Measurements from ENCODE around the gene XRCC4.

The XRCC4 gene

GRCh38 chr5:83071286-83072051 is 5.9 kb upstream of the XRCC4 start:
- no peak for DNase-seq

- no peak for DNase-seq
These were observed 4.4 kb upstream of the XRCC4 start for GRCh38 chr5:83072966-83073365.

DNA sequence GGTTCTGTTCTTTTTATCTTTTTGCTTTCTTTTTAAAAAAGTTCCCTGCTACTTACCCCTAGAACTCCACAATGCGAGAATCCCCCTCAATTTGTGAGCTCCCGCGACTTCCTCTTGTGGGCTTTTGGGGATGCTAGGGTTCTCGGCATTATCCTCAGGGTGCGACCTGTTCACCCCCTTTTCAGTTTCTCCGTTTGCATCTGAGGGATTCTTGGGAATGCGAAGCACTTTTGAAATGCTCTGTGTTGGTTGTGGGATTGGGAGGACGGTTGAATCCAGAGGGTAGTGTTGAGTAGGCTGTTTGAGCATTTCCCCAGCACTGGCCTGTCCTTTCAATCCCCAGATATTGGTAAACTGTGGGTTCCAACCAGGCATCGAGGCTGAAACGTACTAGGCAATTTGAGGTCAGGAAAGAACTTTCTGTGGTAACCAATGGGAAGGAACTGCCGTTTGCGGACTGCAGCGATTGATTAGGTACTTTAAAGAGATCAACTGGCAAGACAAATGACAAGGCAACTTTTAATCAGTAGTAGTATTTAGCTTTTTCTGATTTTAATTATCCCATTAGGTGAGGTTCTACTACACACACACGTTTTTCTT is 415 bp downstream of the XRCC4 start:
- peak; percentile 31 for DNase-seq

DNA sequence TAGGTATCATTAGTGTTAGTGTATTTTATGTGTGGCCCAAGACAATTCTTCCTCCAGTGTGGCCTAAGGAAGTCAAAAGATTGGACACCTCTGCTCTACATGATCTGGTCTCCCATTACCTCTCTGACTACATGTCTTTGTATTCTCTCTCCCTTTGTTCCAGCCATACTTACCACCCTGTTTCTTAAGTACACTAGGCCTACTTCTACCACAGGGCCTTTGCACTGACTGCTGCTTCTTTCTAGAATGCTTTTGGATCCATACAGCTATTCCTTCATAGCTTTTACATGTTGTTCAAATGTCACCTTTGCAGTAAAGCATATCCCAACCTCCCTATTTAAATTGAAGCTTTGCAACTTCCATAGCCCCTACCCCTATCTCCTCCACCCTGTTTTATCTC is 5.4 kb downstream of the XRCC4 start:
- DNase-seq: no peak

DNA sequence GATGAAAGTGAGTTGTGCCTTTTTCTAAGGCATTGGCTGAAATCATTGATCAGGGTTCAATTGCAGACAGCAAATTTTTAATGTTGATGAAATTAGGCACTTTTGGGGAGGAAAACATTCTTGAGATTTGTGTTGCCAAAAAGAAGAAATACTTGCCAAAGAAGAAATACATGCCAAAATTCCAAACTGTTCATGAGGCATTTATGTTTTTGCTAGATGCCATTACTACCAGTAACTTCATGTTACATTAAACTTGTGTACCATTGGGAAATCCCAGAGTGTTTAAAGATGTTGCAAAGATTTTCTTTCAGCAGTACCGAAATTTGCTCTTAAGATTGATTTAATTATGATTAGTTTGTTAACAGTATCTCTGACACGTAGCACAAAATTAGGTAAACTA is 7.0 kb downstream of the XRCC4 start:
- no peak for DNase-seq

DNA sequence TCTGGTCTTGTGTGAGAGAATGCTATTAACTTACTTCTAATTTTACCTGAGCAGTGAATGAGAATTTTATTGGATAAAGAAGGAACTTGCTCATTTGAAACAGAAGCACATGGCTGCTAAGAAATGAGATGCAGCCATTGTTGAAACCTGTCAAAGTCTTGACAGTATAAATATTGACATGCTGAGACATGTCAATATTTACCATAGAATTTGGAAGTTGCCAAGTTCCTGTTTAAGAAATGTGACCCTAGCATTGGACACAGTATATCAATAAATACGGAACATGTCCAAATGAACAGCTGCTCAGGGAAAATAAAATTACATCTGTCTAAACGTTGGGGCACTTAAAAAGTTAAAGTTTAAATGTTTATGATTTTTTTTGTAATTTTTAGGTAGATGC is 7.8 kb downstream of the XRCC4 start:
- DNase-seq: no peak

DNA sequence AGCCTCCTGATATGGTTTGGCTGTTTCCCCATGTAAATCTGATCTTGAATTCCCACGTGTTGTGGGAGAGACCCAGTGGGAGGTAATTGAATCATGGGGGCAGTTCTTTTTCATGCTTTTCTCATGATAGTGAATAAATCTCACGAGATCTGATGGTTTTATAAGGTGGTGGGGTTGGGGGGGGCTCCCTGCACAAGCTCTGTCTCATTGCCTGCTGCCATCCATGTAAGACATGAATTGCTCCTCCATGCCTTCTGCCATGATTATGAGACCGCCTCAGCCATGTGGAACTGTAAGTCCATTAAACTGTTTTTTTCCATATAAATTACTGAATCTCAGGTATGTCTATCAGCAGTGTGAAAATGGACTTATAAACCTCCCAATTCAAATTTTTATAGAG is 12.8 kb downstream of the XRCC4 start:
- no peak for DNase-seq

DNA sequence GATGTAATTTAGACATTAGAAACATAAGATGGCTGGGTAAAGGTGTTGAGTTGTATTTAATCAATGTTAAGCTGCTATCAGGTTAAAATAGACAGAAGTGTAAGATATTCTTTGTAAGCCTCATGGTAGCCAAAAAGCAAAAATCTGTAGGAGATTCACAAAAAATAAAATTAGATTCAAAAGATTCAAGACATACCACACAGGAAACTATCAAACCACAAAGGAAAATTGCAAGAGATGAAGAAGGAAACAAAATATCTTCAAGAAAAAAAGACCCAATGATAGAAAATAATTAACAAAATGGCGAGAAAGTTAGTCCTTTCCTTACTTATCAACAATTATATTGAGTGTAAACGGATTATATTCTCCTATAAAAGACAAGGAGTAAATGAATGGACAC is 15.3 kb downstream of the XRCC4 start:
- no peak for DNase-seq

DNA sequence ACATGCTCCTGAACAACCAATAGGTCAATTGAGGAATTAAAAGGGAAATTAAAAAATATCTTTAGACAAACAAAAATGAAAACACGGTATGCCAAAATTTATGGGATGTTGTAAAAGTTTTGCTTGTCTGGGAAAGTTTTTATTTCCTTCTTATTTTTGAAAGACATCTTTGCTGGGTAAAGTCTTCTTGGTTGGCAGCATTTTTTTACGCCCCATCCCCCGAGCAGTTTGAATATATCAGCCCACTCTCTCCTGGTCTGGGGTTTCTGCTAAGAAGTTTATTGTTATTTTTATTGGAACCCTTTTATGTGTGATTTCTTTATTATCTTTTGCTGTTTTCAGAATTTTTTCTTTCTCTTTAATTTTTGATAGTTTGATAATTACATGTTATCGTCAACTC is 16.3 kb downstream of the XRCC4 start:
- no peak for DNase-seq

GRCh38 chr5:83095163-83095956 is 18.0 kb downstream of the XRCC4 start:
- no peak for DNase-seq

DNA sequence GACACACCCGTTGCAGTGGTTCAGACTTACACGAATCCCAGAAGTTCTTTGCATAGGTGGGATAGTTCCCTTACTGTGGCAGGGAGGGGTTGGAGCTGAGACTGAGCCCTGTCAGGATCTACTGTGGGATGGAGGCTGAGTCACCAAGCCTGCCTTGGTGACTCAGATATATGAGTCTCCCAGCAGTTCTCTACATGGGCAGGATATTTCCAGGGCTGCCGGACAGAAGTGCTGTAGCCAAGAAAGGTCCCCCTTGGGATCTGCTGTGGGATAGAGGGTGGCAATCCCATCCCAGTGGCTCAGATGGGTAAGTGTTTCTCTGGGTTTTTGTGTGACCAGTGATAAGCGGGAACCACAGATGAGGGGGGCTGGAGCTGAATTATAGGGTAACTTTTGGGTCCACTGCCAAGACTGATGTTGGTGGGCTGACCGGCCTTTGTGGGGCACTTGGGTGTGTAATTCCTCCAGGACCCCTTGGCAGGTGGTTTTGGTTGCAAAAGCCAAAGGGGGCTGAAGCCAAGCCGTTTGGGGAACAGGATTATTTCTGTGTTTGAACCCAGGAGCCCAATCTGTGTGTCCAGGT is 18.7 kb downstream of the XRCC4 start:
- peak; percentile 88 for DNase-seq

GRCh38 chr5:83096660-83097339 is 19.5 kb downstream of the XRCC4 start:
- peak; percentile 60 for DNase-seq

DNA sequence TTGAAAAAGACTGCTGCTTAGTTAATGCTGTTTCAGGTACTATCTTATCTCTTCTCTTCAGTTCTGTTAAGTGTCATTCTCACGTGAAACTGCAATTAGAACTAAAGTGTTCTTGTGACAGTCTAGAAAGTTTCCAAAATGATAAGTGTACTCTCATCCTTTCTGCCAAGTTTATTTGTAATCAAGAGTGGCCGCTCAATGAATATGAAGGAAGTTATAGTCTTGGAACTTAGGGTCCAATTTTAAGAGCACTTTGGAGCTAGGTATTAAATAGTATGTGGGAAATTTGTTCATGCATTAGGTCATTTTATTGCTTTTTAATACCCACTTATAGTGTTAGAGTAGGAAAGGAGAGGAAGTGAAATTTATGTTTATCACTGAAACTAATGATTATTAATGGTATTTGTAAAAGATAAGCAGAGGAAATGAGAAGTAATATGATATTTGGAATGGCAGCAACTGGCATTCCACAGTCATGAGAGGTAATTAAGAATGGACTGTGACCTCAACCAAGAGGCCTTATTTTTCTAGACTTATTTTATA is 20.4 kb downstream of the XRCC4 start:
- peak; percentile 47 for DNase-seq

DNA sequence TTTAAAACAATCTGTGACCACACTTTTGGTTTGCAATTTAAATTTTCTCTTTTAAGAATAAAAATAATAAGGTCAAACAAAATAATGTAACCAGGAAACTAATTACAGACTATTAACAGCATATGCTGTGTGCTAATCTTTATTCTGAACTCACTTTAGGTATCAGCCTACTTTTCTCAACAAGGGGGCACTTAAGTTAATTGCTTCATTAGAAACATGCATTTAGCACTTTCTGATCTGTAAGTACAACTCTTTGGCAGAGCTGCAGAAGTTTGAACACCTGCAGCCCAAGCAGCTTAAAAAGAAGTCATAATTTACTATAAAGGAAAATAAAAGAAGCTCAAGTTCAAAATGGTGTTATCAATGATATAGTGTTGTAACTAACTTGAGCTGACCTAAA is 21.7 kb downstream of the XRCC4 start:
- no peak for DNase-seq

DNA sequence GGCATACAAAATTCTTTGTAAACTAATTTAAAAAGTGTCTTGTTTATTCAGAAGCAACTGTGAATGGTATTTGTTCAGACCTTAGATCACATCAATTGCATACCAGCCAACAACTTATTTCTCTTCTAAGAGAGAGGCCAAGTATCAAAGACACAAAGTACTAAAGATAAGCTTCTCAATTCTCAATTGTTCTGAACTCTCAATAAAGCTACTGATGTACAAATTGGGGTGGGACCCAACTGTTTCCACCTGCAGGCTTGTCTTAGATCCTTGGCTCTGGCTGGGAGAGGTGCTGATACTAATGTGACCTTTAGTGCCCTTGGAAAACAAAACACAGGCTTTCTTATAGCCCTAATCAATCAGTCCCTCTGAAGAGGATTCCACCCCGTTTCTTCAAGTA is 22.1 kb downstream of the XRCC4 start:
- no peak for DNase-seq

- no peak for DNase-seq
These were observed 24.2 kb downstream of the XRCC4 start for GRCh38 chr5:83101514-83101913.

DNA sequence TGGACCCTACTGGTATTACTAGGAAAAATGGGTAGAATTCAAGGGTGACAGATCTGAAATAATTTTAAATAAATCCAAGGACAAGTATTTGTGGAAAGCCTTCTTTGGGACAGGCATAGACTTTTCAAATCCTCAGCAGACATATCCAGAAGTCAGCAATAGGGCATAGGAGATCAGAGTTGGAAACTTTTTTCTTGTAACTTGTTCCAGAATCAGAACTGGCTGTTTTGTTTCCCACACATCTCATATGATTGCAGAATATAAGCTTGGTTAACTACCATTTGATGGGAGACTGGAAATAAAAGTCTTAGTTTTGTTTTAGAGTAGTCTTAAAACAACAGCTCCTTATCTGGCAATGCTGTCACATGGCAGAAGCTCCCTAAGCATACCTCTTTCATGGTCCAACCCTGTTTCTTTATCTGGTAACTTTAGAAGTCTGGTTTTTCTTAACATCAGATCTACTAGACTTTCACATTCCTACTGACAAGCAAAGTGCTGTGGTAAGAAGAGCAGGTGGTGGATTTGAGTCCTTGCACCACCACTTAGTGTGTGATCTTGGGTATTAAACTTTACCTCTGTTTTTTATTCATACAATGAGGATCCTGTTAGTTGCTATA is 25.1 kb downstream of the XRCC4 start:
- no peak for DNase-seq

- peak; percentile 56 for DNase-seq
These were observed 26.7 kb downstream of the XRCC4 start for GRCh38 chr5:83104021-83104420.

GRCh38 chr5:83107692-83108420 is 30.5 kb downstream of the XRCC4 start:
- DNase-seq: peak; percentile 39

DNA sequence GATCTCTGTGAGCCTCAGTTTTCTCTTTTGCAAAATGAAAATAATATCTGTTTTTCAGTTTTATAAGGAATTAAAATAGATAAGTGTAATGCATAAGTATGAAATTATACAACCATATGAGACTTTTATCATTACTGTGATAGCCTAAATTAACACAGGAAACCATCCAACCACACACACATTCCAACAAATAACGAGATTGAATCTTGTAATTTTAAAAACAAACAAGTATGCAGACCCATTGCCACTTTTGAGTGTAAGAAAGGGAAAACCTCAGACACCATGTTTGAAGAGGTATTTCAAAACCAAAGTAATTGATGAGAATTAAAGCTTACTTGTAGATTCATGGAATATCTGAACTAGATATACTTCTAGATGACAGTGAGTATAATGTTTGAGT is 32.0 kb downstream of the XRCC4 start:
- DNase-seq: no peak

DNA sequence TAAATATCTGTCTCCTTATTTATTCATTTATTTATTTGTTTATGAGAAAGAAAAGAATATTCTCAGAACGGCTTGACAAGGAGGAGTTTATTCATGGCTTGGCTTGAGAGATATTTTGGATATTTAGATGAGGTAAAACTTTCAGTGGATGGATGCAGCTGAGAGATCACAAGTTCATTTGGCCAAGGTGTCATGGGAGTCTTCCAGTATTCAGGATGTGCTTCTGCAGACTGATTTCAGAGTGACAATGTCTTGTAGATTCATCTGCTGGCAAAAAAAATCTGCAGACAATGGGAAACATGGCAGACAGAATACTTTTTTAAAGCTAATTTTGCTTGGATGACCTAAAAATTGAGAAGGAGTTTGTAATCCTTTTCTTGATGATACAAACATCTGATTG is 38.5 kb downstream of the XRCC4 start:
- no peak for DNase-seq
